OCI-LY1 (cell line): Measurements from ENCODE around the gene SNED1.

ENCODE experiments used
- H2AFZ ChIP-seq: fragments of 200-600 bp; sonication (generic), shearing (Covaris generic); 2 replicates; pipeline ENCODE4 v1.6.0; 2014; ENCODE audit warnings: antibody characterized with exemption, mild to moderate bottlenecking, low read length
- H3F3A ChIP-seq: fragments of 200-600 bp; sonication (generic), shearing (Covaris generic); 2 replicates; pipeline ENCODE4 v1.6.0; 2014; ENCODE audit warnings: mild to moderate bottlenecking, antibody characterized with exemption, low read length, moderate library complexity; ENCODE audit not compliant: insufficient read depth
- H3K27ac ChIP-seq: fragments of 200-600 bp; sonication (generic); 2 replicates; pipeline ENCODE4 v1.5.1; 2014; ENCODE audit warnings: low read length, mixed run types, mild to moderate bottlenecking, low read depth; ENCODE audit not compliant: poor library complexity, severe bottlenecking
- H3K27me3 ChIP-seq: fragments of 200-600 bp; sonication (generic); 2 replicates; pipeline ENCODE4 v1.6.0; 2014; ENCODE audit warnings: antibody characterized with exemption, mild to moderate bottlenecking, low read length, moderate library complexity; ENCODE audit not compliant: insufficient read depth
- H3K36me3 ChIP-seq: fragments of 200-600 bp; sonication (generic); 2 replicates; pipeline ENCODE4 v1.6.1; 2014; ENCODE audit warnings: mild to moderate bottlenecking, antibody characterized with exemption, low read length, moderate library complexity, mixed read lengths; ENCODE audit not compliant: insufficient read depth
- H3K4me1 ChIP-seq: fragments of 200-600 bp; sonication (generic); 2 replicates; pipeline ENCODE4 v1.5.1; 2014; ENCODE audit warnings: mild to moderate bottlenecking, low read length, moderate library complexity; ENCODE audit not compliant: insufficient read depth, severe bottlenecking
- H3K4me2 ChIP-seq: fragments of 200-600 bp; sonication (generic), shearing (Covaris generic); 2 replicates; pipeline ENCODE4 v1.6.1; 2014; ENCODE audit warnings: low read length
- H3K4me3 ChIP-seq: fragments of 200-600 bp; sonication (generic); 2 replicates; pipeline ENCODE4 v1.5.1; 2014; ENCODE audit warnings: low read length, low read depth, mild to moderate bottlenecking, mixed read lengths; ENCODE audit not compliant: poor library complexity, severe bottlenecking
- H3K79me2 ChIP-seq: fragments of 200-600 bp; shearing (Covaris generic); 2 replicates; pipeline ENCODE4 v1.6.1; 2016; ENCODE audit warnings: mixed run types, low read length, mixed read lengths; ENCODE audit not compliant: insufficient read depth
- H3K9ac ChIP-seq: fragments of 200-600 bp; sonication (generic), shearing (Covaris generic); 2 replicates; pipeline ENCODE4 v1.6.1; 2014; ENCODE audit warnings: mild to moderate bottlenecking, low read length, mixed read lengths
- H3K9me2 ChIP-seq: fragments of 200-600 bp; sonication (generic), shearing (Covaris generic); 2 replicates; pipeline ENCODE4 v1.6.1; 2014; ENCODE audit warnings: low read depth, mild to moderate bottlenecking, low read length, mixed read lengths
- H3K9me3 ChIP-seq: fragments of 200-600 bp; shearing (Covaris generic); 2 replicates; pipeline ENCODE4 v1.6.1; 2014; ENCODE audit warnings: low read length, mixed read lengths
- H4K20me1 ChIP-seq: fragments of 200-600 bp; sonication (generic), shearing (Covaris generic); 2 replicates; pipeline ENCODE4 v1.6.0; 2016; ENCODE audit warnings: mild to moderate bottlenecking, low read length; ENCODE audit not compliant: insufficient read depth
- CTCF ChIP-seq: fragments of 200-600 bp; sonication (generic), shearing (Covaris generic); IDR thresholded peaks from 2 replicates; pipeline ENCODE4 v1.5.1; 2017; ENCODE audit warnings: mild to moderate bottlenecking, antibody characterized with exemption, low read length, moderate library complexity, mixed read lengths
- EZH2 ChIP-seq: fragments of 200-600 bp; sonication (generic), shearing (Covaris generic); IDR thresholded peaks from 2 replicates; pipeline ENCODE4 v1.8.0; 2017; ENCODE audit warnings: borderline replicate concordance, mixed run types, mild to moderate bottlenecking, antibody characterized with exemption, low read length, moderate library complexity, mixed read lengths

SNED1 gene

GRCh38 chr2:241019441-241020139 lies 21.2 kb downstream of the SNED1 start:
- H3K4me3 ChIP-seq, result no peak overlapping the region
- H3K9me2 ChIP-seq, result no peaks in the 10 kb centered on the region
- H3K27ac ChIP-seq, result no peak overlapping the region
- no peak overlapping the region for H3K9ac ChIP-seq
- TF ChIP-seq CTCF, result no peak
- TF ChIP-seq EZH2, result no peak
- H3K4me2 ChIP-seq, result no peak overlapping the region
- no peaks in the 10 kb centered on the region for H3K36me3 ChIP-seq
- H3K27me3 ChIP-seq, result no peaks in the 10 kb centered on the region
- no peaks in the 10 kb centered on the region for H3F3A ChIP-seq
- H3K79me2 ChIP-seq, result no peaks in the 10 kb centered on the region
- H3K4me1 ChIP-seq, result no peaks in the 10 kb centered on the region
- H4K20me1 ChIP-seq, result no peaks in the 10 kb centered on the region
- H3K9me3 ChIP-seq, result no peaks in the 10 kb centered on the region; the same call in 1 of the 2 replicates
- no peak overlapping the region for H2AFZ ChIP-seq

GRCh38 chr2:241020201-241020600 lies 21.8 kb downstream of the SNED1 start:
- H3K4me2 ChIP-seq, result no peak overlapping the region
- H3K9me2 ChIP-seq, result no peaks in the 10 kb centered on the region
- TF ChIP-seq CTCF (no peak), EZH2 (no peak)
- H3F3A ChIP-seq, result no peaks in the 10 kb centered on the region
- H3K27ac ChIP-seq, result no peak overlapping the region
- no peak overlapping the region for H3K9ac ChIP-seq
- H4K20me1 ChIP-seq, result no peaks in the 10 kb centered on the region
- no peaks in the 10 kb centered on the region for H3K27me3 ChIP-seq
- H3K36me3 ChIP-seq, result no peaks in the 10 kb centered on the region
- H3K4me3 ChIP-seq, result no peak overlapping the region
- peaks cover 3% of the 10 kb centered on the region; the same call in 1 of the 2 replicates for H3K9me3 ChIP-seq
- H2AFZ ChIP-seq, result no peak overlapping the region
- no peaks in the 10 kb centered on the region for H3K79me2 ChIP-seq
- no peaks in the 10 kb centered on the region for H3K4me1 ChIP-seq

- H3K4me2 ChIP-seq, result no peak overlapping the region
Observed at GRCh38 chr2:241020629-241021190, 22.3 kb downstream of the SNED1 start.

More at GRCh38 chr2:241020629-241021190, 22.3 kb downstream of the SNED1 start:
- Histone ChIP-seq H3K4me3 (no peak overlapping the region), H3K27me3 (no peaks in the 10 kb centered on the region), H3K4me1 (no peaks in the 10 kb centered on the region), H2AFZ (no peak overlapping the region), H3K9ac (no peak overlapping the region), H3K9me3 (peaks cover 3% of the 10 kb centered on the region; the same call in 1 of the 2 replicates), H3K79me2 (no peaks in the 10 kb centered on the region), H3K9me2 (no peaks in the 10 kb centered on the region), H3K36me3 (no peaks in the 10 kb centered on the region), H4K20me1 (no peaks in the 10 kb centered on the region), H3F3A (no peaks in the 10 kb centered on the region), H3K27ac (no peak overlapping the region)
- TF ChIP-seq CTCF (no peak), EZH2 (no peak)
